Thyroid gland (tissue), 4 donors: ENCODE measurements around the gene CLINT1.

Experiments used
- POLR2A ChIP-seq, 2 donors: fragments of 450-650 bp; IDR thresholded peaks; one replicate each; pipeline ENCODE4 v1.6.1; 2017; ENCODE audit warnings: antibody characterized with exemption in 2 of 2, mild to moderate bottlenecking in 2 of 2, moderate library complexity in 1 of 2
- TF ChIP-seq, protein P1 (sequence below), 6 experiments: fragments of 200-600 bp in 3 of 6; fragments of 450-650 bp in 3 of 6; sonication (generic) in 3 of 6; IDR thresholded peaks; one replicate each; pipeline ENCODE4 v1.5.1; 2016 to 2019; ENCODE audit warnings: antibody characterized with exemption in 6 of 6, mild to moderate bottlenecking in 2 of 6, inconsistent platforms in 1 of 6, moderate library complexity in 1 of 6

DNA sequence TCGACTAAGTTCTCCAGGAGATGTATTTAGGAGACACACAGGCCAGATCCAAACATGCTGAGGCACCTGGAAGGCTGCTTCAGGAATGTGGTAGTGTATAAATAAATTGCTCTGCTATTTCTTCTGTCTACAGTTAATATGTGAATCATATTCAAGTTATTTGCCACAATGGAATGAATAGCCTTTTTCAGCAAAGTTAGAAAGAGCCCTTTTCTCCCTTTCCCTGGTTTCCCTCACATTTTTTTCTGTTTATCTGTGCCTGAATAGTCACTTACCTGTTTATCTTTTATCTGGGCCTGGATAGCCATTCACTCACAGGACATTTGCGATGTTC, 44.1 kb upstream of the CLINT1 start:
- TF ChIP-seq, protein P1, sequence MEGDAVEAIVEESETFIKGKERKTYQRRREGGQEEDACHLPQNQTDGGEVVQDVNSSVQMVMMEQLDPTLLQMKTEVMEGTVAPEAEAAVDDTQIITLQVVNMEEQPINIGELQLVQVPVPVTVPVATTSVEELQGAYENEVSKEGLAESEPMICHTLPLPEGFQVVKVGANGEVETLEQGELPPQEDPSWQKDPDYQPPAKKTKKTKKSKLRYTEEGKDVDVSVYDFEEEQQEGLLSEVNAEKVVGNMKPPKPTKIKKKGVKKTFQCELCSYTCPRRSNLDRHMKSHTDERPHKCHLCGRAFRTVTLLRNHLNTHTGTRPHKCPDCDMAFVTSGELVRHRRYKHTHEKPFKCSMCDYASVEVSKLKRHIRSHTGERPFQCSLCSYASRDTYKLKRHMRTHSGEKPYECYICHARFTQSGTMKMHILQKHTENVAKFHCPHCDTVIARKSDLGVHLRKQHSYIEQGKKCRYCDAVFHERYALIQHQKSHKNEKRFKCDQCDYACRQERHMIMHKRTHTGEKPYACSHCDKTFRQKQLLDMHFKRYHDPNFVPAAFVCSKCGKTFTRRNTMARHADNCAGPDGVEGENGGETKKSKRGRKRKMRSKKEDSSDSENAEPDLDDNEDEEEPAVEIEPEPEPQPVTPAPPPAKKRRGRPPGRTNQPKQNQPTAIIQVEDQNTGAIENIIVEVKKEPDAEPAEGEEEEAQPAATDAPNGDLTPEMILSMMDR (IDR thresholded peaks at IDR 0.05), result no peak
- TF ChIP-seq POLR2A (IDR thresholded peaks at IDR 0.05), result no peak
